Measurements from ENCODE around the gene MYLIP.
A peak's percentile ranks its signal among the peaks of the same experiment; 100 is the strongest.

The MYLIP gene

DNA sequence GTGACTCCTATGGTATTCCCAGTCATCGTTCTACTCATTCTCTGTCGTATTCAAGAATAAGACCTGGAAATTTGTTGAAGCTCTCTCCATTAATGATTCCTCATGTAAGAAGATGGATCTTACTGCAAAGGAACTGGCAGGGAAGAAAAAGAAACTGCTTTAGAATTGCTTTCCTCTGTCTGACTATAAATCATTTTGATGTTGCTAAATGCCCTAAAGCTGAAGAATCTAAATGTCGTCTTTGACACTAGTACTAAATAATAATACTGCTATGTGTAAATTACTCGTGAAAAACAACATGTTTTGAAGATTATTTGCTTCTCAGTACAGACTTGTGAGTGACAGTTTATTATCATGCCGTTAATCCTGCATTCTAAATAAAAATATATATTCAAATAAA, 20.5 kb upstream of the MYLIP start:
- no peak for DNase-seq

DNA sequence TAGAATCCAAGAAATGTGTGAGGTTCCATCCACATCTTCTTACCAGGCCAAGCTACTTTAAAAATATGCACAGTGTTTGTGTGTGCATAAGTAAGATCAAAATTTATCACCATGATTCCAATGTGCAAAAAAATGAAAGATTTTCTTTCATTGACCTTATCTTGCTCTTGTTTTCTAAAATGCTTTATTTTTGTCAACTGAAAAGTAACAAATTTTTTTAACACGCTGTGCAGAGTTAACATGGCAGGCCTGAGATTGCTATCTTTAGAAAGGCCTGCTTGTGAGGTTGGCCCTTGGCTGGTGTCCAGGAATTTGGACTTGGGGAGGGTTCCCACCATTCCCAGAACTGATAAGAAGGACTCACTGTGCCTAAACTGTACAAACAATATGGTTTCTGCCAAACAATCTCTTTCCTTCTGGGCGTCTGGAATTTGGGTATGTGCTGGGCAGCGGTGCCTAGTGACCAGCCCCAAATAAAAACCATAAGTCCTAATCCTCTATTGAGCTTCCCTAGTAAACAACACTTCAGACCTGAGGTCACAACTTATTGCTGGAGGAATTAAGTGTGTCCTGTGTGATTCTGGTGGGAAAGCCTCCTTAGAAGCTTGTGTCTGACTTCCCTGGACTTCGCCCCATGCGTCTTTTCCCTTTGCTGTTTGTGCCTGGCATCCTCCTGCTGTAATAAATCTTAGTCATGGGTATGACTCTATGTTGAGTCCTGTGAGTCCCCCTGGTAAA, 19.8 kb upstream of the MYLIP start:
- no peak for DNase-seq

DNA sequence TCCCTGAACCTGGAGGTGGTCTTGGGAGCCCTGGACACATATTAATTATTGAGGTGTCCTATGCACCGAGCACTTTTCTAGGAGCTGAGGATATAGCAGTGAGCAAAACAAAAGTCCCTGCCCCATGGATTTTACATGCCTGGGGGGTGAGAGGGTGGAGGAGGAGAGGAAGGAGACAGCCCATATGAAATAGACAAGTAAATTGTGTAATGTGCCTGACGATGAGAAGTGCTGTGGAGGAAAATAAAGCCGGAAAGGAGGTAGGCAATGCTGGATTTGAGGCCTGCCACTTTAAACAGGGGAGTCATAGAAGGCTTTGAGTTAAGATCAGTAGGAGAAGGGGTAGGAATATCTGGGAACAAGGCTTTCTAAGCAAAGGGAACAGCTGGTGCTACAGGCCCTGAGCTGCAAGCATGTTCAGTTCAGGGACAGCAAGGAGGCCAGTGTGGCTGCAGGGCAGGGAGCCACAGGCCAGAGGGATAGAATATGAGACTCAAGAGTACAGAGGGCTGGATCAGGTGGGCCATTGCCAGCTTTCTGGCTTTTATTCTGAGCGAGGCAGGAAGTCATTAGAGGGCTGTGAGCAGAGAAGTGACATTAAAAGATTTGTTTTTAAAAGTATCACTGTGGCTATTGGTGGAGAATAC, 19.1 kb upstream of the MYLIP start:
- no peak for DNase-seq

DNA sequence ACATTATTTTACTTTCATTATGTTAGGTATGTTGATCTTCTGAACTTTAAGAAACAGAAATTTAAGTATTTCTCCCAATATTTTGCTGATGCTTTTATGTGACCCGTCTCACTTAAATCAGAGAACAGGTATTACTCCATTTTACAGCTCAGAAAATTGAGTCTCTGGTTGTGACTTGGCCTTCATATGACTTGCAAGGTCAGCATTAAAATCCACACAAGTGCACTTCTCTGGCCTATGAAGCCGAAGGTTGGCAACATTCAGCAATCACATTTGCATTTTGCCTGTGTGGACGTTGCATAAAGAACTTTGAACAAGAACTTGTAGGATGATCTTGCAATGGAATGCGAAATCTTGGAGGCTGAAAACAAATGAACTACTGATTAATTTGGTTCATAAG, 10.1 kb upstream of the MYLIP start:
- DNase-seq: no peak

DNA sequence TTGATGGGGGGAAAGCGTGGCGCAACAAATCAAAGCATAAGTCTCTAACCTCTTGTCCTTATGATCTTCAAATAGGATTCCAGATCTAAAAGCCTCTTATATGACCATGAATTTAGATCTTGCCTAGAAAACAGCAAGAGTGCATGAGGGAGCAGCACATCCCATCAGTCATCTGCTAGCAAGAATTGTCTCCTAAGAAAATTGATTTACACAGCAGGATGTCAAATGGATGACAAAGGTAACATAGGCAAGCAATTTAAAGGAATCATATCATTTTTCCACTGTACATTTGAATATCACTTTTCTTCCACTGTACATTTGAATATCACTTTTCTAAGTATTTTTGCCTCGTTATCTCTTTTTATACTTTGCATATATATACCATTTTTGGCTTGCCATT, 7.5 kb upstream of the MYLIP start:
- no peak for DNase-seq

DNA sequence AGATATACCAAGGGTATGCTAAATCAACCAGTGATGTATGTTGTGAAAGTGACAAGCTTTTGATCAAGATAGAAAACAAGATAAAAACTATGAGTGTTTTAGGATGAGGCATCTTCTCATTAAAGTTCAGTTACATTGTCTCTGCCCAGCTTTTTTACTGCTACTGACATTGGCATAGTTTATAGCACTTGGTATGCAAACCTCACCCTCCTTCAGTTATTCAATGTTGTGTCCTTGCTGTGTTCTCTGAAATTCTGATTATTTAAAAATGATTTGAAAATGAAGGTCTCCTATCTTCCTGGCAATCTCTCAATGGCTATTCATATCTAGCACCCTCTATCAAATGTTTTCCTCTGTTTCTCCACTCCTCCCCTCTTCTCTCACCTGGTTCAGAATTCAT, 6.7 kb upstream of the MYLIP start:
- DNase-seq: no peak

DNA sequence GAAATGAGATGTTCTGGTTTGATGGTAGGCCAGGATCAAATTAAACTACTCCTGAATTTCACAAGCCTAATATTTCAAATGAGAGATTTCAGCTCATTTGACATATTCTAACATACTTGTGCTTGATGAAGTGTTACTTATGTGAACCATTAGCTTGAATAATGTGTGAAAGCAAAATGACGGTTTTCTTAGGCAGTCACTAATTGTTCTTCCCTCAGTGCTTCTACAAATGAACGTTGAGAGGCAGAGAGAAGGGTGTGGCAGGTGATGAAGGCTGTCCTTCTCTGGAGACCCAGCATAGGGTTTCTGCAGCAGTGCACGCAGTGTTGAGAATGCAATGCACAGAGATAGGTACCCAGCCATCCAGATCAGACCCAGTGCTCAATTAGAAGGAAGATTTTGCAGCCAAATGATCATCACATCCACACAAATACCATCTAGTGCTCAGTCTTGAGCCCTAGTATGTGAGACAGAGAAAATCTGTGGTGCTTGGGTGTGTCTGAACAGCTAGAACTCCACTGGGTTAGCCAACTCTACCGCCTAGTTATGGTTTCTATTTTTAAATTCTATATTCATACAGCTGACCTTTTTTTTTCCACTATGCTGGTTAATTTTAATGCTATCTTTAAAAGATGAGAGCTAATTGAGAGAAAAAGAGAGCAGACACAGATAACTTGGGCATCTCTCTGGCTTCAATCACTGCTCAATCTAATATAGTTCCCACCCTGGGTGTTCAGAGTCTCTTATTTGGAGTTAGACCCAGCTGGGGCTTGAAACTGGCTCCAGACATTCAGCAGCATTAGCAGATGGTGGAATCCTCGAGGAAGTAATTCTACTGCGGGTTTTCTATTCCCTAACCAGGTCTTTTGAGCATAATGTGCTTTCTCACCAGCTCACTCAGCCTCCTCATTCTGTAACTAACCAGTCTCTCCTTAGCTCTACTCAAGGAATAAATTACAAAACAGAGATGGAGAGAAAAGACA, 4.4 kb upstream of the MYLIP start:
- no peak for DNase-seq

DNA sequence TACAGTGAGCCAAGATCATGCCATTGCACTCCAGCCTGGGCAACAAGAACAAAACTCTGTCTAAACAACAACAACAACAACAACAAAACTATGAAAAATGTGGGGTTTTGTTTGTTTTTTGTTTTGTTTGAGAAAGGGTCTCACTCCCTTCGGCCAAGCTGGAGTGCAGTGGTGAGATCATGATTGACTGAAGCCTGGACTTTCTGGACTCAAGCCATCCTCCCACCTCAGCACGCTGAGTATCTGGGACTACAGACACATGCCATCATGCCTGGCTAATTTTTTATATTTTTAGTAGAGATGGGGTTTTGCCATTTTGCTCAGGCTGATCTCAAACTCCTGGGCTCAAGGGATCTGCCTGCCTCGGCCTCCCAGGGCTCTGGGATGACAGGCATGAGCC, 2.8 kb upstream of the MYLIP start:
- DNase-seq: no peak

DNA sequence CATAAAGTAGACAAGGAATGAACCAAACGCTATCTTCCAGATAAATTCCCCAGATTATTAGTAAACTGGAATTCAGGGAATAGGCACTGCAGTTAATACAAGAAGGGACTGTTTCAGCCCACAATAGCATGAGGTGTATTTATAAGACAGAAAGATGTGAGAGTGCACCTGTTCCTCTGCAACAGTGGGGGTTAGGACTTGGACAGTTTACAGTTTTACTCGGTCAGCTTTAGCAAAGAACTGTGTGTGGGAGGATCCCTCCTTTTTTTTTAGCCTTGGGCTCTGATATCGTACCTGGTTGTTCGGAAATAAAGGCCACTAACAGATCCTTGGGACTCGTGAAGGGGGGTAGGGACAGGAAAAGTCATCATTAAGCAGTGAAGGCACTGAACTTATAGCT, 2.0 kb upstream of the MYLIP start:
- no peak for DNase-seq

DNA sequence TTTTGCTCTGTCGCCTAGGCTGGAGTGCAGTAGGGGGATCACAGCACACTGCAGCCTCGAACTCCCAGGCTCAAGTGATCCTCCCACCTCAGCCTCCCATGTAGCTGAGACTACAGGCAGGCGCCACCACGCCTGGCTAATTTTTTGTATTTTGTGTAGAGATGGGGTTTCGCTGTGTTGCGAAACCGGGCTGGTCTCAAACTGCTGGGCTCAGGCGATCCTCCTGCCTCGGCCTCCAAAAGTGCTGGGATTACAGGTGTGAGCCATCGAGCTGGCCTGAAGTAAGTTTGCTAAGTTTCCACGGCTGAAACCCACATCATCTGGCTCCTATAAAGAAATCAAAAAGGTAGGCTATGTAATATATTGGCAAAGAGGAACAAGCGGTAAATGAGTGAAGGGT, 1.4 kb upstream of the MYLIP start:
- no peak for DNase-seq

DNA sequence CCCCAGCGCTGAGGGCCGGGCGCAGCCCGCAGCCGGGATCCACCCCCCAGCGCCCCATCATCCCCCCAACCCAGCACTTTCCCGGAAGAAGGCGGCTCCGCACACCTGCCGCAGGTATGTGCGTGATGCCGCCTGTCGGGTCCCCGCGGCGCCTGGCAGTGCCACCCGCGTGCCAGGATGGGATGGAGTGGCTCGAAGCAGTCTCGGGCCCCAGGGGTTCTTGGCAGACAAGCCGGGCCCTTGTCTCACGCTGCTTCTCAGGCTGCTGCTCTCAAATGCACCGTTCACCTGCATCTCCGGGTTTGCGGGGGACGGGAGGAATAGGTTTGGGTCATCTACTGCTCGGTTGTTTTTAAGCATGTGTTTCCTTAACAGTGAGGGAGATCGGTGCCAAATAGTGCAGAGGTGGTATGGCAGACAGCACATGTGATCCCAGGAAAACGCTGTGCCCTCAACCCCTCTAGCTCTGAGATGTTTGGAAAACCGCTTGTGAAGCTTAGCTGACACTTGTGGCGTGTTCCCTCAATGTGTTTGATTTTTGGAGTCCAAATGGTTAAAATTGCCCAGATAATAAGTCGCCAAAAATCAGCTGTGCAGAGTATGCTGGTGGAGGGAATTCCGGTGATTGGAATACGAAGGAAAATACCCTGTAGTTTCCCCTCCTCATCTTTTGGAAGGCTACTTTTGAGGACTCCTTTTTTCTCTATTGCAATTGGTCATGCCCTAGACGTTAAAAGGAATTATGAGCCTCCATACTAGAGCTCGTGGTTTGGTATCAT, 926 bp downstream of the MYLIP start:
- peak in 4 of 5 donors; percentile 39 to 47 (median 42) for DNase-seq

DNA sequence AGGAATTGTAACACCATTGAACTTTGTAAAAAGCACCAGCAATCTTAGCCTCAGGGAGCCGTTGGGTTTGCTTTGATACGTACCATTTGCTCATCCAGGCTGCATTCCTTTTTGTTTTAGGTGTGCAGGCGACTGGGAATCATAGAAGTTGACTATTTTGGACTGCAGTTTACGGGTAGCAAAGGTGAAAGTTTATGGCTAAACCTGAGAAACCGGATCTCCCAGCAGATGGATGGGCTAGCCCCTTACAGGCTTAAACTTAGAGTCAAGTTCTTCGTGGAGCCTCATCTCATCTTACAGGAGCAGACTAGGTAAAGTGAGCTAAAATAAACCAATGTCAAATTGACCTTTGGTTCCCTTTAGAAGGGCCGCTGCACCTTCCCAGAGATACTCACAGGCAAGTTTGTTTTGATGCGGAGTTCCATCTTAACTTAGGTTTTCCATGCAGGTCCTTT, 1.6 kb downstream of the MYLIP start:
- DNase-seq: no peak

DNA sequence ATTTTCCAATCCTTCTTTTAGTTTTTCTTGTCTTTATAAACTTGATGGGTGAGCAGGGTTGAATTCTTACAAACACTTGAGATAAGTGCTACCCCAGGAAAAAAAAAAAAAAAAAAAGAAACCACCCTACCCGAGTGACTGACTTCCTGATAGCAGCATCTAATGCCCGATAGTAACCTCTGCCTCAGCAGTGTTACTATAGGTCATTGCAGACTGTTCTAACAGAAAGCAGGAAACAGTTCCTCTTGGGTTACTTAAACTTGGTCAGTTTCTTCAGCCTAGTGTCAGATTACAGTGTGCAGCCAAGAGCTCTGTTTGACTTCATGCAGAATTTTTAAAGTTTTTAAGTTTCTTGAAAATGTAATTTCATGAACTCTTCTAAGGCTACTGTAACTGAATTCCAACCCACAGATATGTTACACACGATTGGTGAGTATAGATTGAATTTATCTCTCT, 2.1 kb downstream of the MYLIP start:
- peak in 4 of 5 donors; percentile 29 to 90 (median 41) for DNase-seq

DNA sequence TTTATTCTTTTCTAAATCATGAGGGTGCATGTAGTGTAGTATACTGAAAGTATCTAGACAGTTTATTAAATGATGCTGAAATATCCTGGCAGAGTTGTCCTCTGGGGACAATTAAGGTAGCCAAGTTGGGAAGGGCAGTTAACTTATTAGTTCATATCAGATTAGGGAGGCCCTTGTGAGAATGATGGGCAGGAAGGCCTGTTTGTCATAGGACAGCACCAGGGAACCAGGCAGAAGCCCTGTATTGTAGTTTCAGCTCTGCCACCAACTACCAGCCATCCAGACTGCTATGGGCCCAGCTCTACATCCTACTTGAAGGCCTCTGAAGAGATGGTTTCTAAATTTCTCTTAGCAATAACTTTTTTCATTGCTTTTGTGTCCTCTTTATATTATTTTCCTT, 4.0 kb downstream of the MYLIP start:
- DNase-seq: peak in 1 of 5 donors; percentile 31

DNA sequence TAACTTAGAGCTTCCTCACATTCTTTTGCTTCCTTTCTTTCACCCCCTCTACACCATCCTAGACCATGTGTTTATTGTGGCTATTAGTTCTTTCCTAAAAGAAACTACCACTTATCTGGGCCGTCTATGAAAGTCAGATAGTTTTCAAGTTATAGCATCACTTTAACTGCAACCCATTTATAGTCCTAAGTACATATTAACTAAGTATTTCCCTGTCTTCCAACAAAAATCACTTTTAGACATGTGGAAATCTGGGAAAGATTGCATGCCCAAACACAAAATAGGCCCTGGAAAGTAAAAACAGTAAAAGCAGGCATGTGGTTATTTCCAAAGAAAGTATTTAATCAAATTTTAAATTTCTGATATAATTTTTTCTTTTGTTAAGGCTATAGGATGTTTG, 5.5 kb downstream of the MYLIP start:
- no peak for DNase-seq

DNA sequence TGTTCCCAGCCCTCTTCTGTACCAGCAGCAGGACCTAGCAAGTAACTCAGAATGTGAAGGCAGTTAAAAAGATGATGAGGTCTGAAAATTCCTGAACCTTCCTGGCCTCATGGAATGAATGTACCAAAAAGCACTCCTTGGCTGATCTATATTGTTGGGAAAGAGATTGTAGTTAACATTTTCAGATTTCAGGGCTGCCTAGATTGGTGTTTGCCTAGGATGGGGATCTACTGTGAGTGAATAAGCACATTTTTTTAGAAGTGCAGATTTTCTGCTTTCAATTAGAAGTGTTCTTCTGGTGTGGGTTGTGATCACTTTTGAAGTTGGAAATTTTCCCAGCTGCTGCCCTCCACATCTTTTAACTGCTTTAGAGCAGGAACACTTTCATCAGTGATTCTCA, 6.2 kb downstream of the MYLIP start:
- no peak for DNase-seq

DNA sequence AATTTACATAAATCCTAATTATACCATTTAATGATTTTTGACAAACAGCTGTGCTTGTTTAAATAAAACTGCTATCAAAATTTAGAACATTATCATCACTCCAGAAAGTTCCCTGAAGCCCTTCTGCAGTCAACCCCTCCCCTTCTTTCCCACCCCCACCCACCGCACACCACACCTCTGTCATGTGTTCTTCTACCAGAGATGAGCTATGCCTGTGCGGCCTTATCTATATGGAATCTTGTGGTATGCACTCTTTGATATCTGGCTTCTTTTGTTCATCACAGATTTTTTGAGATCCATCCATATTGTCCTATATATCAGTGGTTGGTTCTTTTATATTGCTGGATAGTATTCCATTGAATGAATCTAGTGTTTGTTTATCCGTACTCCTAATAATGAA, 7.2 kb downstream of the MYLIP start:
- peak; percentile 33 to 55 (median 50) for DNase-seq

DNA sequence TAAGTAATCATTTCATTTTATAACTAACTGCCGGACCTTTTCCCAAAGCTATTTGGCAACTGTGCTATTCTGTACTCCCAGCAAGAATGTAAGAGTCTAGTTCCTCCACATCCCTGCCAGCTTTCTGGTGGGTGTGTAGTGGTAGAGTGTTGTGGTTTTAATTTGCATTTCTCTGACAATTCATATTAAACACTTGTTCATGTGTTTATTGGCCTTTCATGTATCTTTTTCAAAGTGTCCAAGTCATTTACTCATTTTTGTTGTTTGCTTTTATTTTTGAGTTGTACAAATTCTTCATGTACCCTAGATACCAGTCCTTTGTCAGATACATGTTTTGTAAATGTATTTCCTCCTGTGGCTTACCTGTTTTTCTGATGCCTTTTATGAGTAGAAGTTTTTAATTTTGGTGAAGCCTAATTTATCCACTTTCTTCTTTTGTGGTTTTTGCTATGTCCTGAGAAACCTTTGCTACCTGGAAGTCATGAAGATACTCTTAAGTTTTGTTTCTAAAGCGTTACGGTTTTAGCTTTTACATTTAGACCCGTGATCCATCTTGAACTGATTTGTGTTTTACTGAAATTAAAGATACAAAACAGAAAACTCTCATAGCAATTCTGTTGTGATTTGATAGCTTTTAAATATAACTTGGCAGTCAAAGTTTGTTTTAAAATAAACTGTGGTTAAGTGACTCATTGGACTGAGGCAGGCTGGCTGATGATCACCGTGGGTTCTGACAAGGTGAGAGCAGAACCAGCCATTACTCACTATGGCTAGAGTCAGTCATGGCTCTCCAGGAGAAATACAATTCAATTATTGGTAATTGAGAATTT, 8.0 kb downstream of the MYLIP start:
- DNase-seq: peak in 2 of 5 donors; percentile 15 to 49

DNA sequence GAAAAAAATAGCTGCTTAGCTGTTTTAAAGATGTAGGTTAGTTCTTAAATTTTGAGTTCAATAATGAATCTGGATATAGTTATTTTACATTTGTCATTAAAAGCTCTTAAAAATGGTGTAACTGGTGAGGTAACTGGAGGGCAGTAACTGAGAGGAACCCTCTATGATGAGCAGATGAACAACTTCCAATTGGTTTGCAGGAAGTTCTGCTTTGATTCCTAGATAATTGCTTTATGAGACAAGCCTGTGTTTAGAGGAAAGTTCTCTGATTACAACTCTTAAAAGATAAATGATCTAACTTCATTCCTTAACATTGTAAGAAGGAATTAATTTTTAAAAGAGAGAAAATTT, 8.5 kb downstream of the MYLIP start:
- no peak for DNase-seq

DNA sequence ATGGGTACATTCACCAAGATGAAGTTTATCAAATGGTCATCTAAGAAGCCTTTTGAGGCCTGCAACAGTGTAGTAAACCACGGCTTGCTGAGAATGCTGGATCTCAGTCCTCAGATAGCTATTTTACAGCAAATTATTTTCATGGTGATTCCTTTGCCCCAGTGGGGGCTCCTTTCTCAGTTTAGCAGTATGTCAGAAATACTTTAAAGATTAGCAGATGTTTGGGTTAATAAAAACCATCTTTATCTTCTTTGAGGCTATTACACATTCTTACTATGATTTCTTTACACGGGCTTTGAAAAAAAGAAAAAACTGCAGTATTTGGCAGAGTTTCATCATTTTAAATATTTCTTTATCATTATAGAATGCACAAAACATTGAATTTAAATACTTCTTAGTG, 10.7 kb downstream of the MYLIP start:
- no peak for DNase-seq

DNA sequence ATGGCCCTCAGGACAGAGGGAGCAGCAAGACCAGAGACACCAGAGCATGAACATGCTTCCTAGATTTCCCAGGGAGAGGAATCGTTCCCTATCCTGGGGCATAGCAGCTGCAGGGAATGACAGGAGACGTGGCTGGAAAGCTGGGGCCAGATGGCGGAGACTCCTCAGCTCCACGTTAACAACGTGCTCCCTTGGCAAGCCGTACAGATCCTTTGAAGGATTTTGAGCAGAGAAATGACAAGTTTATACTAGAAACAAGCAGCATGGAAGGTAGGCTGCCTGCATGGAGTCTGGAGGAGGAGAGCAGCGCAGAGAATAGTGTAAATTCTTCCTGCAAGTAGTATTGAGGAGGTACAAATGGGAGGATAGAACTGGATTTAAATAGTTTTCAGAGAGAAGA, 11.7 kb downstream of the MYLIP start:
- DNase-seq: no peak

DNA sequence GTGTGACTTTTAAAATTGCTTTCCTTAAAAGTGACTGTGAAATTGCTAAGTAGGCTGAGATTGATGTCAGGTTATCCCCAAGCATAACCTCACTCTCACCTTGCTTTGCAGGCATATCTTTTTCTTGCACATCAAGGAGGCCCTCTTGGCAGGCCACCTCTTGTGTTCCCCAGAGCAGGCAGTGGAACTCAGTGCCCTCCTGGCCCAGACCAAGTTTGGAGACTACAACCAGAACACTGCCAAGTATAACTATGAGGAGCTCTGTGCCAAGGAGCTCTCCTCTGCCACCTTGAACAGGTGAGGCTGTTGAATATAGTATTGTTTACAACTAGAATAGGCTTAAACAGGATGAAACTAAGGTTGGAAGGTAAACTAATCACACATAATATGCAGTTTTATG, 12.6 kb downstream of the MYLIP start:
- no peak for DNase-seq

Measured in T-helper 1 cell (primary cell).